Keratinocyte (primary cell): ENCODE results near the gene GSS.

Experiments
- EZH2 ChIP-seq: IDR thresholded peaks from one replicate; pipeline ENCODE4 v1.6.1; 2012; ENCODE audit warnings: inconsistent platforms, mild to moderate bottlenecking, low read length, moderate library complexity
- TF ChIP-seq, protein P1 (sequence below), 3 experiments: IDR thresholded peaks in 1 of 3; conservative IDR thresholded peaks in 1 of 3; optimal IDR thresholded peaks in 1 of 3; 2 replicates in 2 of 3; 3 replicates in 1 of 3; pipeline versions ENCODE3 to v1.5.1; 2011; ENCODE audit warnings: low read length in 3 of 3, mild to moderate bottlenecking in 3 of 3, moderate library complexity in 2 of 3, control low read depth in 1 of 3, inconsistent platforms in 1 of 3; ENCODE audit not compliant: insufficient read depth in 2 of 3; ENCODE audit errors: extremely low read depth in 1 of 3

DNA sequence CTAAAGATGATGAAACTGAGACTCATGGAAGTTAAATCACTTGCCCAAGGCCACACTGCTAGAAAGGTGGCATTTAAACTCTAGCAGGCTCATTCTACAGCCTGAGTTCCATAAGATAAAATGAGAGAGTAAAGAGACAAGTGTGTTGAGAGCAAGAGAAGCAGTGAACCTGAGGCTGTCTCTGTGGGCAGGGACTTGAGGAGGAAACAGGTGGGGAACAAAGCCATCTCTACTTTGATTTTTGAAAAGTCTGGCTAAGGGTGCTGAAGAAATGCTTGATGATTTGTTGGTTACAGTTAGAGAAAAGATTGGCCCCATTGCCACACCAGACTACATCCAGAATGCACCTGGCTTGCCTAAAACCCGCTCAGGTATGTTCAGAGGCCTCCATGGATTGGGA lies 29.0 kb downstream of the GSS start:
- TF ChIP-seq, protein P1, sequence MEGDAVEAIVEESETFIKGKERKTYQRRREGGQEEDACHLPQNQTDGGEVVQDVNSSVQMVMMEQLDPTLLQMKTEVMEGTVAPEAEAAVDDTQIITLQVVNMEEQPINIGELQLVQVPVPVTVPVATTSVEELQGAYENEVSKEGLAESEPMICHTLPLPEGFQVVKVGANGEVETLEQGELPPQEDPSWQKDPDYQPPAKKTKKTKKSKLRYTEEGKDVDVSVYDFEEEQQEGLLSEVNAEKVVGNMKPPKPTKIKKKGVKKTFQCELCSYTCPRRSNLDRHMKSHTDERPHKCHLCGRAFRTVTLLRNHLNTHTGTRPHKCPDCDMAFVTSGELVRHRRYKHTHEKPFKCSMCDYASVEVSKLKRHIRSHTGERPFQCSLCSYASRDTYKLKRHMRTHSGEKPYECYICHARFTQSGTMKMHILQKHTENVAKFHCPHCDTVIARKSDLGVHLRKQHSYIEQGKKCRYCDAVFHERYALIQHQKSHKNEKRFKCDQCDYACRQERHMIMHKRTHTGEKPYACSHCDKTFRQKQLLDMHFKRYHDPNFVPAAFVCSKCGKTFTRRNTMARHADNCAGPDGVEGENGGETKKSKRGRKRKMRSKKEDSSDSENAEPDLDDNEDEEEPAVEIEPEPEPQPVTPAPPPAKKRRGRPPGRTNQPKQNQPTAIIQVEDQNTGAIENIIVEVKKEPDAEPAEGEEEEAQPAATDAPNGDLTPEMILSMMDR (optimal IDR thresholded peaks at IDR 0.05 in 1 of 3, IDR thresholded peaks at IDR 0.05 in 1 of 3, conservative IDR thresholded peaks at IDR 0.05 in 1 of 3; ENCODE audit: extremely low read depth in 1 of 3, insufficient read depth in 2 of 3, low read length in 3 of 3): no peak
- no peak for TF ChIP-seq EZH2
